ENCODE measurements around the gene SELL. TPM values are rescaled to one million over a fixed set of nuclear protein-coding genes. Genes with fewer than 3 reads are reported as not detected.
"Not testable (repeated sequence)": the region's sequence is repeated elsewhere in the genome, so short reads cannot be mapped to it uniquely, and the experiment has no call there.

SELL gene
- total RNA-seq, 2 experiments from 2014 or later = 204 to 216 TPM

- no peaks in the 10 kb centered on the region for H3K9me3 Mint-ChIP-seq
- no peaks in the 10 kb centered on the region for H3K27me3 Mint-ChIP-seq
- peaks cover 10% of the 10 kb centered on the region for H3K36me3 ChIP-seq (ENCODE audit: insufficient read depth, low read length)
- intact Hi-C loops (cut with DNase I, micrococcal nuclease) = loop anchor here in 1 of 2 experiments (5.0 kb wide), 1 partner anchor 52 kb away; no protein-coding TSS in a partner anchor
- H3K4me3 ChIP-seq (ENCODE audit: low read length) = no peak overlapping the region
- peak overlapping the region; percentile 17 for H3K4me3 Mint-ChIP-seq
- POLR2A ChIA-PET = interaction anchor here (0.6 to 10.2 kb wide), 7 partner anchors 11 to 127 kb away, joined by 3 to 286 read pairs (median 5); no protein-coding TSS in a partner anchor
- peaks cover 74% of the 10 kb centered on the region for H3K4me1 ChIP-seq (ENCODE audit: insufficient read depth, low read length)
- H3K27ac ChIP-seq (ENCODE audit: low read depth in 1 of 2, low read length in 2 of 2) = peak overlapping the region; percentile 34 to 38
- H3K9me3 ChIP-seq (ENCODE audit: control insufficient read depth in 1 of 2, insufficient read depth in 1 of 2, low read length in 2 of 2) = no peaks in the 10 kb centered on the region
- CTCF ChIA-PET = interaction anchor here (1.9 to 2.6 kb wide), 2 partner anchors 10 to 23 kb away, joined by 4 to 9 read pairs; no protein-coding TSS in a partner anchor
- no peak for DNase-seq
- peaks cover 23% of the 10 kb centered on the region for H3K4me1 Mint-ChIP-seq (ENCODE audit: low read depth)
- H3K27ac Mint-ChIP-seq = no peak overlapping the region
- peaks cover 49% of the 10 kb centered on the region for H3K36me3 Mint-ChIP-seq (ENCODE audit: low read depth)
- no peak for ATAC-seq (ENCODE audit: poor library complexity)
- no peaks in the 10 kb centered on the region for H3K27me3 ChIP-seq (ENCODE audit: control insufficient read depth in 1 of 2, insufficient read depth in 2 of 2, low read length in 2 of 2)
- TF ChIP-seq, protein P1, sequence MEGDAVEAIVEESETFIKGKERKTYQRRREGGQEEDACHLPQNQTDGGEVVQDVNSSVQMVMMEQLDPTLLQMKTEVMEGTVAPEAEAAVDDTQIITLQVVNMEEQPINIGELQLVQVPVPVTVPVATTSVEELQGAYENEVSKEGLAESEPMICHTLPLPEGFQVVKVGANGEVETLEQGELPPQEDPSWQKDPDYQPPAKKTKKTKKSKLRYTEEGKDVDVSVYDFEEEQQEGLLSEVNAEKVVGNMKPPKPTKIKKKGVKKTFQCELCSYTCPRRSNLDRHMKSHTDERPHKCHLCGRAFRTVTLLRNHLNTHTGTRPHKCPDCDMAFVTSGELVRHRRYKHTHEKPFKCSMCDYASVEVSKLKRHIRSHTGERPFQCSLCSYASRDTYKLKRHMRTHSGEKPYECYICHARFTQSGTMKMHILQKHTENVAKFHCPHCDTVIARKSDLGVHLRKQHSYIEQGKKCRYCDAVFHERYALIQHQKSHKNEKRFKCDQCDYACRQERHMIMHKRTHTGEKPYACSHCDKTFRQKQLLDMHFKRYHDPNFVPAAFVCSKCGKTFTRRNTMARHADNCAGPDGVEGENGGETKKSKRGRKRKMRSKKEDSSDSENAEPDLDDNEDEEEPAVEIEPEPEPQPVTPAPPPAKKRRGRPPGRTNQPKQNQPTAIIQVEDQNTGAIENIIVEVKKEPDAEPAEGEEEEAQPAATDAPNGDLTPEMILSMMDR (IDR thresholded peaks at IDR 0.05) = no peak
These were observed 22.0 kb downstream of the SELL start for GRCh38 chr1:169689395-169689794.

DNA sequence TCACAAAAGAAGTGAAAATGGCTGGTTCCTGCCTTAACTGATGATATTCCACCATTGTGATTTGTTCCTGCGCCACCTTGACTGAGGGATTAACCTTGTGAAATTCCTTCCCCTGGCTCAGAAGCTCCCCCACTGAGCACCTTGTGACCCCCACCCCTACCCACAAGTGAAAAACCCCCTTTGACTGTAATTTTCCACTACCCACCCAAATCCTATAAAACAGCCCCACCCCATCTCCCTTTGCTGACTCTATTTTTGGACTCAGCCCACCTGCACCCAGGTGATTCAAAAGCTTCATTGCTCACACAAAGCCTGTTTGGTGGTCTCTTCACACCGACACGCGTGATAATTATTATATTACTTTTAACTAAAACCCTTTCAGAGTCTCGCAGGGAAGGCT, 23.0 kb downstream of the SELL start:
- CTCF ChIA-PET; ATAC-seq (ENCODE audit: poor library complexity); DNase-seq; H3K9me3 ChIP-seq (ENCODE audit: control insufficient read depth in 1 of 2, insufficient read depth in 1 of 2, low read length in 2 of 2); H3K27ac Mint-ChIP-seq; H3K9me3 Mint-ChIP-seq; H3K27me3 ChIP-seq (ENCODE audit: control insufficient read depth in 1 of 2, insufficient read depth in 2 of 2, low read length in 2 of 2); H3K4me3 Mint-ChIP-seq; H3K27me3 Mint-ChIP-seq; H3K4me3 ChIP-seq (ENCODE audit: low read length): not testable (repeated sequence)
- peak overlapping the region; percentile 34 to 38 for H3K27ac ChIP-seq (ENCODE audit: low read depth in 1 of 2, low read length in 2 of 2)
- Mint-ChIP-seq H3K4me1 (ENCODE audit: low read depth) (peaks cover 13% of the 10 kb centered on the region), H3K36me3 (ENCODE audit: low read depth) (peaks cover 39% of the 10 kb centered on the region)
- intact Hi-C loops (cut with DNase I, micrococcal nuclease) = loop anchor here in 1 of 2 experiments (5.0 kb wide), 1 partner anchor 51 kb away; no protein-coding TSS in a partner anchor
- peaks cover 73% of the 10 kb centered on the region for H3K4me1 ChIP-seq (ENCODE audit: insufficient read depth, low read length)
- H3K36me3 ChIP-seq (ENCODE audit: insufficient read depth, low read length) = peaks cover 10% of the 10 kb centered on the region
- POLR2A ChIA-PET = interaction anchor here (0.7 to 10.2 kb wide), 3 partner anchors 10 to 84 kb away, joined by 3 to 286 read pairs (median 150); no protein-coding TSS in a partner anchor

DNA sequence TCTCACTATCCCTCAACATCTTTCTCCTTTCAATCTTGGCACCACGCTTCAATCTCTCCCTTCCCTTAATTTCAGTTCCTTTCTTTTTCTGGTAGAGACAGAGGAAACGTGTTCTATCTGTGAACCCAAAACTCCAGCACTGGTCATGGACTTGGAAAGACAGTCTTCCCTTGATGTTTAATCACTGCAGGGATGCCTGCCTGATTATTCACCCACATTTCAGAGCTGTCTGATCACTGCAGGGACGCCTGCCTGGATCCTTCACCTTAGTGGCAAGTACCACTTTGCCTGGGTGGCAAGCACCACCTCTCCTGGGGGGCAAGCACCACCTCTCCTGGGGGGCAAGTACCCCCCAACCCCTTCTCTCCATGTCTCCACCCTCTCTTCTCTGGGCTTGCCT, 27.8 kb downstream of the SELL start:
- peaks cover 38% of the 10 kb centered on the region for H3K4me1 Mint-ChIP-seq (ENCODE audit: low read depth)
- TF ChIP-seq, protein P1 (IDR thresholded peaks at IDR 0.05) = no peak
- intact Hi-C loops (cut with DNase I, micrococcal nuclease) = loop anchor here in 1 of 2 experiments (5.0 kb wide), 1 partner anchor 71 kb away; no protein-coding TSS in a partner anchor
- H3K4me3 Mint-ChIP-seq = peak overlapping the region; percentile 32
- ChIA-PET CTCF (interaction anchor here (1.6 kb wide), 1 partner anchor 9 kb away, joined by 4 read pairs; no protein-coding TSS in a partner anchor), POLR2A (interaction anchor here (11.0 kb wide), 1 partner anchor 9 kb away, joined by 150 read pairs; no protein-coding TSS in a partner anchor)
- Histone ChIP-seq H3K9me3 (ENCODE audit: control insufficient read depth in 1 of 2, insufficient read depth in 1 of 2, low read length in 2 of 2) (no peaks in the 10 kb centered on the region), H3K27me3 (ENCODE audit: control insufficient read depth in 1 of 2, insufficient read depth in 2 of 2, low read length in 2 of 2) (no peaks in the 10 kb centered on the region), H3K4me3 (ENCODE audit: low read length) (peak overlapping the region; percentile 21), H3K36me3 (ENCODE audit: insufficient read depth, low read length) (no peaks in the 10 kb centered on the region), H3K4me1 (ENCODE audit: insufficient read depth, low read length) (peaks cover 66% of the 10 kb centered on the region), H3K27ac (ENCODE audit: low read depth in 1 of 2, low read length in 2 of 2) (peak overlapping the region in 1 of 2 donors; percentile 10)
- H3K27me3 Mint-ChIP-seq = no peaks in the 10 kb centered on the region
- H3K9me3 Mint-ChIP-seq = no peaks in the 10 kb centered on the region
- H3K27ac Mint-ChIP-seq = no peak overlapping the region
- DNase-seq (no peak), ATAC-seq (ENCODE audit: poor library complexity) (no peak)
- H3K36me3 Mint-ChIP-seq (ENCODE audit: low read depth) = no peaks in the 10 kb centered on the region

DNA sequence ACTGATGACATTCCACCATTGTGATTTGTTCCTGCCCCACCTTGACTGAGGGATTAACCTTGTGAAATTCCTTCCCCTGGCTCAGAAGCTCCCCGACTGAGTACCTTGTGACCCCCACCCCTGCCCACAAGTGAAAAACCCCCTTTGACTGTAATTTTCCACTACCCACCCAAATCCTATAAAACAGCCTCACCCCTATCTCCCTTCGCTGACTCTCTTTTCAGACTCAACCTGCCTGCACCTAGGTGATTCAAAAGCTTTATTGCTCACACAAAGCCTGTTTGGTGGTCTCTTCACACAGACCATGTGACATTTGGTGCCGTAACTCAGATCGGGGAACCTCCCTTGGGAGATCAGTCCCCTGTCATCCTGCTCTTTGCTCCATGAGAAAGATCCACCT, 28.3 kb downstream of the SELL start:
- not testable (repeated sequence) for H3K27ac Mint-ChIP-seq; H3K36me3 ChIP-seq (ENCODE audit: insufficient read depth, low read length); H3K36me3 Mint-ChIP-seq (ENCODE audit: low read depth); H3K27me3 ChIP-seq (ENCODE audit: control insufficient read depth in 1 of 2, insufficient read depth in 2 of 2, low read length in 2 of 2); H3K9me3 Mint-ChIP-seq; H3K9me3 ChIP-seq (ENCODE audit: control insufficient read depth in 1 of 2, insufficient read depth in 1 of 2, low read length in 2 of 2); ATAC-seq (ENCODE audit: poor library complexity); DNase-seq; H3K4me3 ChIP-seq (ENCODE audit: low read length); H3K27me3 Mint-ChIP-seq; H3K27ac ChIP-seq (ENCODE audit: low read depth in 1 of 2, low read length in 2 of 2)
- ChIA-PET POLR2A (interaction anchor here (11.0 kb wide), 1 partner anchor 9 kb away, joined by 150 read pairs; no protein-coding TSS in a partner anchor), CTCF (interaction anchor here (1.6 kb wide), 1 partner anchor 9 kb away, joined by 4 read pairs; no protein-coding TSS in a partner anchor)
- peaks cover 61% of the 10 kb centered on the region for H3K4me1 ChIP-seq (ENCODE audit: insufficient read depth, low read length)
- H3K4me1 Mint-ChIP-seq (ENCODE audit: low read depth) = peaks cover 39% of the 10 kb centered on the region
- intact Hi-C loops (cut with DNase I, micrococcal nuclease) = loop anchor here in 1 of 2 experiments (5.0 kb wide), 1 partner anchor 71 kb away; no protein-coding TSS in a partner anchor
- H3K4me3 Mint-ChIP-seq = peak overlapping the region; percentile 32
